Neuronal stem cell (in vitro differentiated cells): Measurements from ENCODE around the gene GRID1.

Experiments
- DNase-seq: peaks from one replicate; pipeline ENCODE4 v3.0.0-alpha.2; 2013; ENCODE audit warnings: low spot score
- H2AFZ ChIP-seq: one replicate; pipeline ENCODE4 v1.6.1; 2013; ENCODE audit warnings: mild to moderate bottlenecking, low read length, inconsistent platforms
- H2AK5ac ChIP-seq: 2 replicates; pipeline ENCODE4 v1.6.1; 2013; ENCODE audit warnings: low read depth, mild to moderate bottlenecking, inconsistent platforms, low read length, moderate library complexity, mixed read lengths
- H2BK120ac ChIP-seq: 2 replicates; pipeline ENCODE4 v1.6.1; 2013; ENCODE audit warnings: low read depth, mild to moderate bottlenecking, inconsistent platforms, low read length, moderate library complexity, mixed read lengths
- H2BK12ac ChIP-seq: one replicate; pipeline ENCODE4 v1.6.1; 2013; ENCODE audit warnings: low read length, inconsistent platforms
- H2BK15ac ChIP-seq: 2 replicates; pipeline ENCODE4 v1.6.1; 2013; ENCODE audit warnings: mild to moderate bottlenecking, low read length, inconsistent platforms, mixed read lengths
- H2BK5ac ChIP-seq: one replicate; pipeline ENCODE4 v1.6.1; 2013; ENCODE audit warnings: inconsistent platforms, mild to moderate bottlenecking, low read length, moderate library complexity
- H3K14ac ChIP-seq: one replicate; pipeline ENCODE4 v1.6.1; 2013; ENCODE audit warnings: low read length, inconsistent platforms
- H3K18ac ChIP-seq: 2 replicates; pipeline ENCODE4 v1.6.1; 2013; ENCODE audit warnings: low read length, inconsistent platforms
- H3K23ac ChIP-seq: 2 replicates; pipeline ENCODE4 v1.6.1; 2013; ENCODE audit warnings: low read depth, mild to moderate bottlenecking, mixed read lengths, low read length, inconsistent platforms; ENCODE audit not compliant: poor library complexity
- H3K27ac ChIP-seq: replicated peaks from 3 replicates; pipeline ENCODE4 v1.5.1; 2013; ENCODE audit warnings: low read length, inconsistent platforms
- H3K27me3 ChIP-seq, 3 experiments: 2 replicates each; pipeline ENCODE4 v1.6.1; 2013; ENCODE audit warnings: low read length in 3 of 3, mild to moderate bottlenecking in 2 of 3, inconsistent platforms in 1 of 3, low read depth in 1 of 3, mixed read lengths in 1 of 3, moderate library complexity in 1 of 3; ENCODE audit not compliant: control insufficient read depth in 3 of 3, insufficient read depth in 3 of 3
- H3K36me3 ChIP-seq, 2 donors: replicated peaks in 1 of 2; 2 replicates each; pipeline ENCODE4 v1.6.1; 2013; ENCODE audit warnings: low read length in 2 of 2; ENCODE audit not compliant: control insufficient read depth in 2 of 2, insufficient read depth in 2 of 2
- H3K4ac ChIP-seq: 2 replicates; pipeline ENCODE4 v1.6.1; 2013; ENCODE audit warnings: inconsistent platforms, mild to moderate bottlenecking, low read length, moderate library complexity
- H3K4me1 ChIP-seq, 2 donors: 1 replicate in 1 of 2; 2 replicates in 1 of 2; pipeline ENCODE4 v1.6.1; 2013; ENCODE audit warnings: low read length in 2 of 2, low read depth in 1 of 2; ENCODE audit not compliant: control insufficient read depth in 2 of 2, insufficient read depth in 1 of 2
- H3K4me2 ChIP-seq: one replicate; pipeline ENCODE4 v1.6.1; 2013; ENCODE audit warnings: mild to moderate bottlenecking, low read length, inconsistent platforms; ENCODE audit not compliant: insufficient read depth, poor library complexity, severe bottlenecking
- H3K4me3 ChIP-seq, 2 donors: 2 replicates each; pipeline ENCODE4 v1.5.1; 2013; ENCODE audit warnings: low read length in 2 of 2, mild to moderate bottlenecking in 2 of 2, inconsistent platforms in 1 of 2, moderate library complexity in 1 of 2
- H3K79me1 ChIP-seq: one replicate; pipeline ENCODE4 v1.6.1; 2013; ENCODE audit warnings: low read depth, mild to moderate bottlenecking, inconsistent platforms, low read length, moderate library complexity
- H3K9ac ChIP-seq: one replicate; pipeline ENCODE4 v1.6.1; 2013; ENCODE audit warnings: mild to moderate bottlenecking, low read depth, low read length, inconsistent platforms; ENCODE audit not compliant: poor library complexity
- H3K9me3 ChIP-seq, 2 donors: replicated peaks in 1 of 2; 2 replicates each; pipeline versions ENCODE3 to v1.6.1; 2013; ENCODE audit warnings: low read length in 2 of 2, mild to moderate bottlenecking in 2 of 2, inconsistent platforms in 1 of 2, low read depth in 1 of 2, mixed read lengths in 1 of 2, moderate library complexity in 1 of 2; ENCODE audit not compliant: control insufficient read depth in 2 of 2, insufficient read depth in 1 of 2
- H4K8ac ChIP-seq: one replicate; pipeline ENCODE4 v1.6.1; 2013; ENCODE audit warnings: low read depth, mild to moderate bottlenecking, inconsistent platforms, low read length, moderate library complexity
- H4K91ac ChIP-seq: one replicate; pipeline ENCODE4 v1.6.1; 2013; ENCODE audit warnings: low read length, low read depth, mild to moderate bottlenecking, inconsistent platforms; ENCODE audit not compliant: poor library complexity
- WGBS, 2 donors: extraction: QIAGEN DNeasy Blood & Tissue Kit; methylation state at CpG; one replicate each; pipeline ENCODE4 v1.1.7; 2013; ENCODE audit warnings: missing lambda C conversion rate in 2 of 2, mixed read lengths in 1 of 2; ENCODE audit not compliant: insufficient read length in 2 of 2, insufficient replicate concordance in 1 of 2; ENCODE audit errors: extremely low coverage in 2 of 2; 5-methylcytosine and 5-hydroxymethylcytosine counted together

The GRID1 gene

DNA sequence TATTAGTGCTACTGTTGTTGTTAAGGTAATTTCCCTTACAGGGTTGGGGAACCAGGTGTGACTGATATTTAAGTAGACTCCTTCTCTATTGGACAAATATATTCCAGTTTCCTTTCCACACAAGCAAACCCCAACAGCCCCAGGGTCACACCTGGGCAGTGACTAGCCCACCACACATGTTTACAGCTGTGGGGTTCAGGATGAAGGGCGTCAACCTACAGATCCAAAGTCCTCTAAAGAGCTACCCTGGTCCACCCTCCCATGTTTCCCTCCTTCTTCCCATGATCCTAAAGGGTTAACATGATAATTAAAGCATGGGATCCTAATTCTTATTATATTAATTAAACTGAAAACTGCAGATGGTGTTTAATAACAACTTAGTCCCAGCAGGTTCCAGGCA is 701.5 kb downstream of the GRID1 start:
- peaks cover 0 to 10% of the 10 kb centered on the region in 2 donors for H3K4me1 ChIP-seq
- no peak overlapping the region for H2BK5ac ChIP-seq
- H3K4me3 ChIP-seq: no peak overlapping the region
- H3K4me2 ChIP-seq: no peak overlapping the region
- H2AK5ac ChIP-seq: no peak overlapping the region
- no peak overlapping the region for H2BK120ac ChIP-seq
- no peak overlapping the region for H4K8ac ChIP-seq
- H3K4ac ChIP-seq: no peak overlapping the region
- H2BK12ac ChIP-seq: no peak overlapping the region
- no peaks in the 10 kb centered on the region for H3K36me3 ChIP-seq
- no peak overlapping the region for H3K27ac ChIP-seq
- no peak overlapping the region for H3K23ac ChIP-seq
- H3K9ac ChIP-seq: no peak overlapping the region
- H3K9me3 ChIP-seq: peaks cover 0 to 2% of the 10 kb centered on the region in 2 donors
- no peak overlapping the region for H4K91ac ChIP-seq
- H2BK15ac ChIP-seq: no peak overlapping the region
- no peaks in the 10 kb centered on the region for H3K27me3 ChIP-seq
- no peak overlapping the region for H3K14ac ChIP-seq
- no CpG with 5 or more reads among the region's 1 CpG for WGBS, 2 donors
- H2AFZ ChIP-seq: no peak overlapping the region
- H3K18ac ChIP-seq: no peak overlapping the region
- no peak for DNase-seq
- no peaks in the 10 kb centered on the region for H3K79me1 ChIP-seq

DNA sequence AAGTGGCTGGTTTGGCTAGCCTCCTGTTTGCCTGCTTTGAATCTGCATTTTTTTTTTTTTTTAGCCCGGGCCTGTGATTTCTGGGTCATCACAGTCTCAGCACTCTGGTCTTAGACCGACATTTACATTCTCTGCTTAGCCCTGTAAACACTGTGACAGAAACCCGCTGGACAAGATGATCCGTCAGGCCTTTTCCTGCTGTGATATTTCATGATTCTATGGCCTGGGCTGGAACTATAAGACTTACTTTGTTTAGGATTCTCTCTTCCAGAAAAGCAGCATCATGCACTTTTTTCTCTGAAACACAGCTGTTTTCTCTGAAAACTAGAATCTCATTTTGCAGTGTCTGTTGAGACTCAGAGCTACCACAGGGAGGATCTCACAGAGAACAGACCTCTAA is 705.5 kb downstream of the GRID1 start:
- no peak for DNase-seq

DNA sequence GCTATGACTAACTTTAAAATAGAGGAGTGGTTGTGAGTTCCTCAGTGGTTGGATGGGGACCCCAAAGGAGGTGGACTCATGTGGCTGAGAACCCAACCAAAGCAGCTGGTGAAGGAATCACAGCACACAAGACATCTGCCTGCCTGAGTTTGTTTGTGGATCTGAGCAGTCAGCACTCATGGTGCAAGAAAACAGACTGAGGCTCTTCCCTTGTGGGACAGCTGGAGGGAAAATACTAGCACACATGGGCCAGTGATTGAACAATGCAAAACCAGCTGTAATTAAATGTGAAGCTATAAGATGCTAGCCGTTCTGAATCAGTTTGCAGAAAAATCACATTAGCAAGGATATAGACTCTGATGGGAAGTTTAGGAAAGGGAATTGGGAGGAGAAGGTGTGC is 707.3 kb downstream of the GRID1 start:
- H3K18ac ChIP-seq: no peak overlapping the region
- H2BK12ac ChIP-seq: no peak overlapping the region
- no peak overlapping the region for H4K91ac ChIP-seq
- WGBS, 2 donors: no CpG with 5 or more reads among the region's 1 CpG
- peaks cover 0 to 2% of the 10 kb centered on the region in 2 donors for H3K9me3 ChIP-seq
- H3K27ac ChIP-seq: no peak overlapping the region
- H2AFZ ChIP-seq: no peak overlapping the region
- no peak overlapping the region for H2BK15ac ChIP-seq
- H3K14ac ChIP-seq: no peak overlapping the region
- no peaks in the 10 kb centered on the region for H3K36me3 ChIP-seq
- no peak overlapping the region for H2AK5ac ChIP-seq
- no peak overlapping the region for H3K9ac ChIP-seq
- no peak for DNase-seq
- no peaks in the 10 kb centered on the region for H3K4me1 ChIP-seq
- no peak overlapping the region for H2BK120ac ChIP-seq
- H3K4ac ChIP-seq: no peak overlapping the region
- H2BK5ac ChIP-seq: no peak overlapping the region
- no peak overlapping the region for H4K8ac ChIP-seq
- H3K4me3 ChIP-seq: no peak overlapping the region
- no peaks in the 10 kb centered on the region for H3K27me3 ChIP-seq
- no peaks in the 10 kb centered on the region for H3K79me1 ChIP-seq
- no peak overlapping the region for H3K4me2 ChIP-seq
- no peak overlapping the region for H3K23ac ChIP-seq

More for the DNA sequence above, 705.5 kb downstream of the GRID1 start:
- Histone ChIP-seq H3K4me3 (no peak overlapping the region), H3K4ac (no peak overlapping the region), H2BK120ac (no peak overlapping the region), H3K36me3 (no peaks in the 10 kb centered on the region), H3K4me1 (no peaks in the 10 kb centered on the region), H2BK12ac (no peak overlapping the region), H3K9ac (no peak overlapping the region), H3K4me2 (no peak overlapping the region), H2BK5ac (no peak overlapping the region), H4K91ac (no peak overlapping the region), H3K27ac (no peak overlapping the region), H2AK5ac (no peak overlapping the region), H2AFZ (no peak overlapping the region), H4K8ac (no peak overlapping the region), H3K23ac (no peak overlapping the region), H2BK15ac (no peak overlapping the region), H3K14ac (no peak overlapping the region), H3K18ac (no peak overlapping the region), H3K9me3 (peaks cover 0 to 2% of the 10 kb centered on the region in 2 donors), H3K79me1 (no peaks in the 10 kb centered on the region), H3K27me3 (no peaks in the 10 kb centered on the region)
- no CpG with 5 or more reads among the region's 4 CpGs for WGBS, 2 donors

DNA sequence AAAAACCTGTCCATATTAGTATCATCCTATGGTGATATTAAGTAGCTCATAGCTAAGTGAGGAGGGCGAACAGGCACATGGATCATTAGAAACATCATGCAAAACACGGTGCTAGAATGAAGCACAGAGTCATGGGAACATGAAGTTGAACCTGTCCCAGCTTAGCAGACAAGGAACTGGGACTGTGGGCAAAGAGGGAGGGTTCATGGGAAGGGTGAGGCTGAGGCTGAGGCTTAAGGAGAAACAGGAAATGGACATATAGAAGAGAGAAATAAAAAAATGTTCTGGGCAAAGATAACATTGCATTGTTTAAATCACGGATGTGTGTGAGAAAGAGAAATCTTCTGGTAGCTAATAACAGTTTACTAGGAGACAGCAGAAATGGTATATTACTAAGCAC is 708.1 kb downstream of the GRID1 start:
- H3K18ac ChIP-seq: no peak overlapping the region
- no peak overlapping the region for H3K23ac ChIP-seq
- H3K4me3 ChIP-seq: no peak overlapping the region
- H3K9ac ChIP-seq: no peak overlapping the region
- H3K4me2 ChIP-seq: no peak overlapping the region
- no peaks in the 10 kb centered on the region for H3K79me1 ChIP-seq
- H2BK120ac ChIP-seq: no peak overlapping the region
- H3K27me3 ChIP-seq: no peaks in the 10 kb centered on the region
- no peak overlapping the region for H2BK5ac ChIP-seq
- H3K27ac ChIP-seq: no peak overlapping the region
- no peak overlapping the region for H3K14ac ChIP-seq
- no peak overlapping the region for H3K4ac ChIP-seq
- no peak overlapping the region for H2BK15ac ChIP-seq
- DNase-seq: no peak
- peaks cover 0 to 2% of the 10 kb centered on the region in 2 donors for H3K9me3 ChIP-seq
- H3K4me1 ChIP-seq: no peaks in the 10 kb centered on the region
- no peak overlapping the region for H2BK12ac ChIP-seq
- H3K36me3 ChIP-seq: no peaks in the 10 kb centered on the region
- no peak overlapping the region for H2AFZ ChIP-seq
- no peak overlapping the region for H4K8ac ChIP-seq
- H4K91ac ChIP-seq: no peak overlapping the region
- no CpG with 5 or more reads among the region's 3 CpGs for WGBS, 2 donors
- H2AK5ac ChIP-seq: no peak overlapping the region
